Body of pancreas (tissue), 4 donors: ENCODE measurements around the gene CGB2. TPM values are rescaled to one million over a fixed set of nuclear protein-coding genes. Genes with fewer than 3 reads are reported as not detected.

Source experiments
- ATAC-seq: fragments of 150-250 bp; one replicate; pipeline ENCODE4 v1.9.1; 2016
- DNase-seq, 4 donors: peaks; one replicate each; pipeline ENCODE4 v3.0.0-alpha.2; 2019
- H3K27ac ChIP-seq, 4 donors: fragments of 200-600 bp; sonication (generic); 1 replicate in 3 of 4; 2 replicates in 1 of 4; pipeline versions ENCODE4 v1.5.1 to v1.6.1; 2016 to 2019; ENCODE audit warnings: mild to moderate bottlenecking in 1 of 4, mixed read lengths in 1 of 4, moderate library complexity in 1 of 4
- H3K27me3 ChIP-seq, 2 donors: fragments of 200-600 bp; sonication (generic); one replicate each; pipeline ENCODE4 v1.6.0; 2016; ENCODE audit warnings: mild to moderate bottlenecking in 1 of 2
- H3K36me3 ChIP-seq, 2 donors: fragments of 200-600 bp; sonication (generic); replicated peaks in 1 of 2; 2 replicates each; pipeline ENCODE4 v1.5.1; 2016; ENCODE audit warnings: low read depth in 2 of 2; ENCODE audit not compliant: insufficient read depth in 1 of 2
- H3K4me1 ChIP-seq: fragments of 200-600 bp; sonication (generic); one replicate; pipeline ENCODE4 v1.6.0; 2016
- H3K4me3 ChIP-seq, 2 donors: fragments of 200-600 bp; sonication (generic); 1 replicate in 1 of 2; 2 replicates in 1 of 2; pipeline ENCODE4 v1.5.1; 2016 to 2019
- H3K9me3 ChIP-seq, 3 donors: fragments of 200-600 bp; sonication (generic); 1 replicate in 2 of 3; 2 replicates in 1 of 3; pipeline ENCODE4 v1.5.1; 2016
- CTCF ChIP-seq, 7 experiments: fragments of 450-650 bp in 4 of 7; fragments of 200-600 bp in 3 of 7; sonication (generic) in 3 of 7; IDR thresholded peaks; one replicate each; pipeline ENCODE4 v1.5.1; 2016 to 2019; ENCODE audit warnings: antibody characterized with exemption in 7 of 7
- POLR2A ChIP-seq, 3 donors: fragments of 450-650 bp; IDR thresholded peaks; one replicate each; pipeline ENCODE4 v1.6.1; 2016; ENCODE audit warnings: antibody characterized with exemption in 3 of 3, mild to moderate bottlenecking in 2 of 3
- WGBS, 2 donors: methylation state at CpG; one replicate each; pipeline ENCODE4 v1.1.5; 2017; 5-methylcytosine and 5-hydroxymethylcytosine counted together
- intact Hi-C: fragments of 100-400 bp; cut with DNase I; formaldehyde crosslinking; loops from one replicate; pipeline ENCODE4 v1.15.1; 2023
- total RNA-seq, 2 donors: library from RNA; depleted of rRNA; stranded (reverse); fragments of >200 nt; gene quantifications; one replicate each; pipeline ENCODE4 v1.1.0, GENCODE V29; 2016

The CGB2 gene
- total RNA-seq, 2 donors from 2014 or later = not detected

- Histone ChIP-seq H3K27me3 (no peaks in the 10 kb centered on the region), H3K36me3 (peaks cover 0 to 18% of the 10 kb centered on the region in 2 donors), H3K4me1 (no peaks in the 10 kb centered on the region), H3K9me3 (no peaks in the 10 kb centered on the region), H3K4me3 (no peak overlapping the region), H3K27ac (no peak overlapping the region)
- intact Hi-C loops = no loop called here
- ATAC-seq = no peak
- TF ChIP-seq CTCF (IDR thresholded peaks at IDR 0.05) (no peak), POLR2A (IDR thresholded peaks at IDR 0.05) (no peak)
- 93 to 97% methylated on average over 7 of the region's 7 CpGs for WGBS, 2 donors
- DNase-seq = no peak
Measured at GRCh38 chr19:49004964-49005614, 26.6 kb upstream of the CGB2 start.

GRCh38 chr19:49006905-49007304 lies 24.8 kb upstream of the CGB2 start:
- Histone ChIP-seq H3K36me3 (peaks cover 0 to 25% of the 10 kb centered on the region in 2 donors), H3K9me3 (no peaks in the 10 kb centered on the region), H3K4me3 (no peak overlapping the region), H3K27me3 (no peaks in the 10 kb centered on the region), H3K27ac (no peak overlapping the region), H3K4me1 (no peaks in the 10 kb centered on the region)
- TF ChIP-seq POLR2A (IDR thresholded peaks at IDR 0.05) (no peak), CTCF (IDR thresholded peaks at IDR 0.05) (no peak)
- 97 to 99% methylated on average over 5 to 16 of the region's 22 CpGs for WGBS, 2 donors
- no peak for ATAC-seq
- intact Hi-C loops = no loop called here
- DNase-seq = no peak

- no peaks in the 10 kb centered on the region for H3K27me3 ChIP-seq
- ATAC-seq (no peak), DNase-seq (no peak)
- no peaks in the 10 kb centered on the region for H3K9me3 ChIP-seq
- H3K4me3 ChIP-seq = no peak overlapping the region
- 94 to 96% methylated on average over 15 to 17 of the region's 18 CpGs for WGBS, 2 donors
- peaks cover 0 to 21% of the 10 kb centered on the region in 2 donors for H3K36me3 ChIP-seq
- TF ChIP-seq CTCF (IDR thresholded peaks at IDR 0.05) (no peak), POLR2A (IDR thresholded peaks at IDR 0.05) (no peak)
- no peak overlapping the region for H3K27ac ChIP-seq
- H3K4me1 ChIP-seq = no peaks in the 10 kb centered on the region
- intact Hi-C loops = no loop called here
Measured at GRCh38 chr19:49009828-49010227, 21.9 kb upstream of the CGB2 start.

GRCh38 chr19:49010453-49010852 lies 21.2 kb upstream of the CGB2 start:
- H3K4me3 ChIP-seq = no peak overlapping the region
- TF ChIP-seq CTCF (IDR thresholded peaks at IDR 0.05) (no peak), POLR2A (IDR thresholded peaks at IDR 0.05) (no peak)
- no peak for ATAC-seq
- no peak overlapping the region for H3K27ac ChIP-seq
- H3K27me3 ChIP-seq = no peaks in the 10 kb centered on the region
- no peak for DNase-seq
- no peaks in the 10 kb centered on the region for H3K9me3 ChIP-seq
- 90 to 93% methylated on average over 18 of the region's 18 CpGs for WGBS, 2 donors
- peaks cover 0 to 17% of the 10 kb centered on the region in 2 donors for H3K36me3 ChIP-seq
- H3K4me1 ChIP-seq = no peaks in the 10 kb centered on the region
- intact Hi-C loops = no loop called here

- no peak overlapping the region for H3K27ac ChIP-seq
Measured at GRCh38 chr19:49011194-49011593, 20.5 kb upstream of the CGB2 start.

More at GRCh38 chr19:49011194-49011593, 20.5 kb upstream of the CGB2 start:
- Histone ChIP-seq H3K27me3 (no peaks in the 10 kb centered on the region), H3K36me3 (peaks cover 0 to 15% of the 10 kb centered on the region in 2 donors), H3K4me3 (no peak overlapping the region), H3K9me3 (no peaks in the 10 kb centered on the region), H3K4me1 (no peaks in the 10 kb centered on the region)
- intact Hi-C loops = no loop called here
- WGBS, 2 donors = 85 to 90% methylated on average over 7 to 17 of the region's 17 CpGs
- no peak for ATAC-seq
- TF ChIP-seq CTCF (IDR thresholded peaks at IDR 0.05) (no peak), POLR2A (IDR thresholded peaks at IDR 0.05) (no peak)
- DNase-seq = no peak
